GM19468 (cell line): Measurements from ENCODE around the gene IQGAP2.
"Not testable (repeated sequence)": the region's sequence is repeated elsewhere in the genome, so short reads cannot be mapped to it uniquely, and the experiment has no call there.

Source experiments
- ATAC-seq: cut with Tn5 transposase; IDR thresholded peaks from one replicate; pipeline ENCODE4 v1.9.1; 2021; ENCODE audit warnings: mild to moderate bottlenecking, moderate library complexity, moderate number of reproducible peaks; ENCODE audit not compliant: unreplicated experiment; ENCODE audit errors: extremely low read depth

Gene IQGAP2

GRCh38 chr5:76497065-76497460 is 94.0 kb downstream of the IQGAP2 start:
- no peak for ATAC-seq

- no peak for ATAC-seq
Observed at GRCh38 chr5:76497986-76498717, 95.1 kb downstream of the IQGAP2 start.

DNA sequence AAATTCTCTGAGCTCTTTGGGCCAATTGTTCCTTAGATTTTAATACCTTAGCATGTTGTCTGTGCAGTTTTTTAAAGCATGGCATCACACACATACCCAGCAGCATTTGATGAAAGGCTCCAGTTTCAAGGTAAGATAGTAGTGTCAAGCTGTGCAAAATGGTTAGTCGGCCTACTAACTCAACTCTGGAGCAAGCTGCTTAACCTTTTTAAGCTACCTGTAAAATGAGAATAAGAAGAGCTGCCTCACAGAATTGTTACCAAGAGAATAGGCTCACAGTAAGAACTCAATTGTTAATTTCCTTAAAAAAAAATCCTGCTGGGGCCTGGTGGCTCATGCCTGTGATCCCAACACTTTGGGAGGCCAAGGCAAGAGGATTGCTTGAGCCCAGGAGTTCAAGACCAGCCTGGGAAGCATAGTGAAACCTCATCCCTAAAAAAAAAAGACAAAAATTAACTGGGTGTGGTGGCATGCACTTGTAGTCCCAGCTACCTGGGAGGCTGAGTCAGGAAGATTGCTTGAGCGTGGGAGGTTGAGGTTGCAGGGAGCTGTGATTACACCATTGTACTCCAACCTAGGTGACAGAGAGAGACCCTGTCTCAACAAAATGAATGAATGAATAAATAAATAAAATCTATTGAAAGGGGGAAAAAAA is 96.5 kb downstream of the IQGAP2 start:
- no peak for ATAC-seq

DNA sequence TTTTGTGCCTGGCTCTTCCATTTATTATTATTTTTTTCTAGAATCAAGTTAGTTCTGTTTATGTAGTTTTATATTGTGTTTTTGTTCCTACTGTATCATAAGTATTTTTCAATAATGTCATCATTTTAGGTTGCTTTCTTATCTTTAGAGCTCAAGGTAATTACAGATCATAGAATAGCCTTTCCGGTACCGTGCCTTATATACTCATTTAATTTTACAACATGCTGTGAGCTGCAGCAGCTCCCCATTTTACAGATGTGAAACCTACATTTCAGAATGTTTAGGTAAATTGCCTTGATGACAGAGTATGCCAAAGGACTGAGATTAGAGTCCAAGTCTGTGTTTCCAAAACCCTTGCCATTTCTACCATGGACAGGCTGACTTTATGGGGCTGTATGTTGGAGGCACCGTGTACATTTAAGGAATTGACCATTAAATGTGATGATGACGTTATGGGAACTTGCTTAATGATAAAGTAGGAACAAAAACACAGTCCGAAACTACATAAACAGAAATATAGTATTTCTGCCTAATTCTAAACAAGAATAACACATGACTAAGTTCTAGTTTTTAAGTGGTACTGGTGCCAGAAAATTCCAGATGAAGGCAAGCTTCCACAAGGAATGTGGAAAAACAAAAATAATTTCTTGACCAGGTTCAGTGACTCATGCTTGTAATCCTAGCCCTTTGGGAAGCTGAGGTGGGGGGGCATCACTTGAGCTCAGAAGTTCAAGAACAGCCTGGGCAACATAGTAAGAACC is 97.7 kb downstream of the IQGAP2 start:
- ATAC-seq: no peak

DNA sequence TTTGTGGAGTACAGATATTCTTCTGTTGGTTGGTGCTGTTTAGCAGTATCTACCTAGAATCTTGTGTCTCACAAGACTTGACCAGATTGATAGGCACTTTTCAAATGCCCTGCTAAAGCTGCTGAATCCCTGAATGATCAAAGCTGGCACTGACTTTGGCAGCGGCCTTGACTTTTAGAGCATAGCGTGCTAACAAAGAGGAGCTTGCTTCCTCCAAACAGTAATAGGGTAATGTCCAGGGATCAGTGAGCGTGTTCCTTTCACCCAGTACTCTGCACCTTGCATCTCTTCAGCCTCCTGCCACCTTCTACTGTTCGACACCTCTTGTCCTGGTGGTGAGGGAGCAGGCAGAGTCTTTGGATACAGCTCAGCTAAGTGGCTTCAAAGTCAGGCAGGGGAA is 100.8 kb downstream of the IQGAP2 start:
- no peak for ATAC-seq

DNA sequence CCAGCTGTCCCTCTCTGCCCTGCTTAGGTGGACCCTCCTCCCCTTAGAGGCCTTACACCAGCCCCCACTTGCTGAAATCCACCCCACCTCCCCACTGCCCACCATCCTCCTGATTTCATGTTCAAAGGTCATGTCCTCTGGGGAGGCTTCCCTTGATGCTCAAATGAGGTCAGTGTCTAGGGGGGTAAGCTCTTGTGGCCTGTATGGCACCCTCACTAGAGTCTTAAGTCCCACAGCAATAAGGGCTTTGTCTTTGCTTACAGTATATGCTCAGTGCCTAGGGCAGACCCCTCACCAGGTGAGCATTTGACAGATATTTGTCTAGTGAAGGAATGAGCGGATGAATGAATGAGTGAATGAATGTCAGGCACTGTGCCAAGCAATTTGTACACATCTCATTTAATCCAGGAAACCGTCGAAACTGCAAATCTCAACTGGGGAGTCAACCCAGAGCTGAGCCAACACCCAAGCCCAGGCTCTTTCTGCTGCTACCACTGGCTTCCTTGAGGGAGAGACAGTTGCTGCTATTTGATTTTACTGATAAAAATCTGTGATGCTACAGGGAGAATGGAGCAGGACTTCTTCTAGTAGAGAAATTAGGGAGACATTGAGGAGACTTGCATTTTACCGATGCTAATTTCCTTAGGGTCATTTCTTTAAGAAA is 101.9 kb downstream of the IQGAP2 start:
- no peak for ATAC-seq

GRCh38 chr5:76513476-76513875 is 110.4 kb downstream of the IQGAP2 start:
- no peak for ATAC-seq

DNA sequence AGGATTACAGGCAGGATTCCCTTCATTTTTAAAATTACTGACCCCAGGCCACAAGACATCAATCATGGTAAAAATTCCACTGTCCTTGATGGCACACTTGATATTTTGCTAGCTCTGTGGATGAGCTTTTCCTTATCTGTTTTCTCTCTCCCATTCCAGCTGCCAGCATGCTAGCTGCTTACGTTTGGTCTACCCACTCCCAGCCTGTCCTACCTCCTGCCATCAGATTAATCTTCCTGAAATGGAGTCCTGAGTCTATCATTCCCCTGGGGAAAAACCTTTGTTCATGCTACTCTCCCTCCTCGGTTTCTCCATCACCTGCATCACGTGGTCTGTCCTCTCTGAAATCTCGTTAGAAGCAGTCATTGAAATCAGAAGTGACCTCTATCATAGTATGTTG is 111.2 kb downstream of the IQGAP2 start:
- ATAC-seq: no peak

- no peak for ATAC-seq
Observed at GRCh38 chr5:76514713-76515112, 111.6 kb downstream of the IQGAP2 start.

DNA sequence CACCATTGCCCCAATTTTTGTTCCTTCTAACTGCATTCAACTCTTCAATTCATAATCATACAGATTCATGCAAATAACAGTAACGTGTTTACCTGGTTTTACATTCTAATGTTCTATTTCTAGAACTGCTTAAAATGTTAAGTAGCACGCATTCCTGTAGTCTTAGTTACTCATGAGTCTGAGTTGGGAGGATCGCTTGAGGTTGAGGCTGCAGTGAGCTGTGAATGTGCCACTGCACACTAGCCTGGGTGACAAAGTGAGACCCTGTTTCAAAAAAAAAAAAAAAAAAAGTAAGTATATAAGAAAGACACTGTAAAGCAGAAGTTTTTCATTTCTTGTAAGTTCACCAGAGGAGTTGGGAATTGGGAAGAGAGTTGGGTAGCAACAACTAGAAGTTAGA is 114.2 kb downstream of the IQGAP2 start:
- no peak for ATAC-seq

DNA sequence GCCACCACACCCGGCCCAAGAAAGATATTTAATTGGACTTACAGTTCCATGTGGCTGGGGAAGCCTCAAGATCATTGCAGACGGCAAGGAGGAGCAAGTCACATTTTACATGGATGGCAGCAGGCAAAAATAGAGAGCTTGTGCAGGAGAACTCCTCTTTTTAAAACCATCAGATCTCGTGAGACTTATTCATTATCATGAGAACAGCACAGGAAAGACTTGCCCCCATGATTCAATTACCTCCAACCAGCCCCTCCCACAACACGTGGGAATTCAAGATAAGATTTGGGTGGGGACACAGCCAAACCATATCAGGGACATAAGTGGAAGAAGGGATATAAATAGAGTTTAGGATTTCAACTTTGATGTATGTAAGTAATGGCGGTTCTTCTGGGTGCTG is 115.2 kb downstream of the IQGAP2 start:
- not testable (repeated sequence) for ATAC-seq

DNA sequence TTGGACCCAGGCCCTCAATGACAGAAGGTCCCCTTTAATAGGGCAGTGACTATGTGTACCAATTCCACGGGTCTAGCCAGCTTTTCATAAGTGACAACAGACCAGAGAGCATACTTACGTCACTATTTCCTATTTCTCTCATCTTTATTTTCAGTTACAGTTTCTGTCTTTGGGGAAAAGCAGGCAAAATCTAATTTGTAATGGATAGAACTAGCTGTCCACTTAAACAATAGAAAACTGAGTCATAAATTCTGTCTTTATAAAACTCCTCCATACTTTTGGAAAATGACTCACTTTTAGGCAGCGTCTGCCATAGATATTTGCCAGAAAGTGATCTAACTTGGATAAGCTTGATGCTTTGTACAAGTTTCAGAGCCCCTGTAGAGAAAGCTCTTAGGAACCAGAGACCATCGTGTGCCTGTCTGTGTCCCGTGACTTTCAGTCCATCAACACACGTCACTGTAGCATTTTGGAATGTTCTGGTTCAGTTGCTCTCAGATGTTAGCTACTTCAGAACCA is 118.2 kb downstream of the IQGAP2 start:
- ATAC-seq: no peak

DNA sequence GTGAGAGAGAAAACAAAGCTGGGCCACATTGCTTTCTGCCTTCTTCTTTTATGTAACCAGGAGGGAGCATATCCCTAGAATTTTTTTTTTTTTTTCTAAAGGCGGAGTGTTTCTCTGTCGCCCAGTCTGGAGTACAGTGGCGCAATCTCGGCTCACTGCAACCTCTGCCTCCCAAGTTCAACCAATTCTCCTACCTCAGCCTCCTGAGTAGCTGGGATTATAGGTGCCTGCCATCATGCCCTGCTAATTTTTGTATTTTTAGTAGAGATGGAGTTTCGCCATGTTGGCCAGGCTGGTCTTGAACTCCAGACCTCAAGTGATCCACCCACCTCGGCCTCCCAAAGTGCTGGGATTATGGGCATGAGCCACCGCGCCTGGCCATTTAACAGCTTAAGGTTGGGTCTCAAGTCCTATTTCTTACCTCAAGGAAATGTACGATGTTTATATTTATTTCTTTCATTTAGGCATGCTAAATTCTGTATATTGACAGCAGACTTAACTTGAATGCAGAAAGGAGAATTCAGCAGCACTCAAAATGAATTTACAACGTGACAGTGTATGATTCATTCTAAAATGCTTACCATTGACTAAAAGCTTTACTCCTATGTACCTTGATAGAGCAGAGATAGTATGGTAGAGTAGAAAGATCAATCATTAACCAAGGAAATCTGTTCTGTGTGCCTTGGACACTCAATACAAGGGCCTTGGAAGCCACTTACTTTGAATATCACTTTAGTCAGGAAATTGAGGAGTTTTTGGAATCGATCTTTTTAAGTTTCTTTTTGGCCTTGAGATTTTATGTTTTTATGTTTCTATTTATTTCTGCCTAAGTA is 119.2 kb downstream of the IQGAP2 start:
- ATAC-seq: no peak

DNA sequence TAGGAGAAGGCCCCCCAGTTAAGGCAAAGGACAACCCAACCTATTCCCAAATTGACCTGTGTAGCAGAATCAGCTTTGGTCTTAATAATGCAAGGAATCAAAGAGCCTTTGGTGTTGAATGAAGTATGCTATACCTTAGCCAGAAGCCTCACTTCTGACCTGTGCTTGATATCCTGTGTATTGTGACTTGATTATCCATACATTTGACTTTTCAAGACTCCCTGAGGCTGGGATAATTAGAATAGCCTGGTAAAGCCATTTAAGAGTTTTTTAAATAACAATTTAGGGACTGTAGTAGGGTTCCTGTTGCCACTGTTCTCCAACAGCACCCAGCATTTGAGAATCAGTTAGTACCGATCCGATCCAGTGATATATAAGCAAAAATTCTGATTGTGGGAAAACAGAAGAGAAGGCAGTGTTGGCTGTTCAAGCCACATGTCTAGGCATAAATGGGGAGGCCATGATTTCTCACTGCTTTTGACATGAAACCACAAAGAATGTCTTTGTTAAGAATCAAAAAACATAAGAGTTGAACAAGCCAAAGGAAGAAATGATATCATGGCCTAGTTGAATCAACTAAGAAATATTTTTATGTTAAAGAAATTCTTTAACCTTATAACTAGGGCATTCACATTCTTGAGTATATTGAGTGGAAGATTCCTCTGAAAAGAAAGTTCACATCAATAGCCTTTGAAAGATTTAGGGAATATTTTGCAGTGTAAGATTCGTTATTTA is 121.2 kb downstream of the IQGAP2 start:
- no peak for ATAC-seq

GRCh38 chr5:76524868-76525267 is 121.8 kb downstream of the IQGAP2 start:
- no peak for ATAC-seq

DNA sequence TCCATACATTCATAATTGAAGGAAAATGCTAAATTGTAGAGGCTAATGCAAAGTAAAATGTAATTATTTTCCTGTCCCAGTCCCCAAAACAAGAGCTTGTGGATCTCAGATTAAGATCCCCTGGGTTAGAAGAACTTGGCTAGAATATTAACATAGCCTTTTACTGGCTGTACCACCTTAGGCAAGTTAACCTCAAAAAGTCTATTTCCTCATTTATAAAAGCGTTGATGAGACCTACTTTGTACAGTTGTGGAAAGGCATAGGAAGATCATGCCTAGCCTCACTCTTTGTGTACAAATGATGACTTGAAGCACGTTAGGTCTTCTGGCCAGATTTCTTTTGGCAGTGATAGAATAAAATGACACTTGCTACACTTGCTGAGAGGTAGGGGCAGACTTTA is 122.9 kb downstream of the IQGAP2 start:
- ATAC-seq: no peak

GRCh38 chr5:76526950-76527583 is 124.0 kb downstream of the IQGAP2 start:
- ATAC-seq: no peak

GRCh38 chr5:76527685-76528161 is 124.6 kb downstream of the IQGAP2 start:
- no peak for ATAC-seq
